GM12872 (cell line): ENCODE results near the gene NRG2.

Experiments
- CTCF ChIP-seq: IDR thresholded peaks from 3 replicates; pipeline ENCODE4 v1.5.1; 2011; ENCODE audit warnings: low read depth, mild to moderate bottlenecking, low read length, moderate library complexity; ENCODE audit not compliant: insufficient read depth

Gene NRG2

GRCh38 chr5:139817362-139817761 lies 225.7 kb downstream of the NRG2 start:
- no peak for TF ChIP-seq CTCF

DNA sequence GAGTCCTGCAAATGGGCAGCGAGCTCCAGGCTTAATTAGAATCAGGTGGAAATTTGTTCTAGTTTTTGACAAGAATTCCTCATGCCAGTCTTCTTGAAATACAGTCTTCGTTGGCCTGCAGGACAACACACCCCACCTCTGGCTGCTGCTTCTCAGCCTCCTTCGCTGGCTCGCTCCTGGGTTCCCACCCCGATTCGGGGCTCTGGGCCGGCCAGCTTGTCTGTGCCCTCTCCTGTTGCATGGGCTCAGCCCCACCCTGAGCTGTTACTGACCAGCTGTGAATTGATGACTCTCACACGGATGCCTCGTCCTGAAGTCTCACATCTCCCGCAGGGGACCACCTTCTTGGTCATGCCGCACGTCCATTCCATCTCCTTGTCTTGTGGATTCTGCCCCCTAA lies 226.5 kb downstream of the NRG2 start:
- no peak for TF ChIP-seq CTCF

- no peak for TF ChIP-seq CTCF
Observed at GRCh38 chr5:139814704-139815280, 228.3 kb downstream of the NRG2 start.

GRCh38 chr5:139814191-139814601 lies 228.9 kb downstream of the NRG2 start:
- no peak for TF ChIP-seq CTCF

DNA sequence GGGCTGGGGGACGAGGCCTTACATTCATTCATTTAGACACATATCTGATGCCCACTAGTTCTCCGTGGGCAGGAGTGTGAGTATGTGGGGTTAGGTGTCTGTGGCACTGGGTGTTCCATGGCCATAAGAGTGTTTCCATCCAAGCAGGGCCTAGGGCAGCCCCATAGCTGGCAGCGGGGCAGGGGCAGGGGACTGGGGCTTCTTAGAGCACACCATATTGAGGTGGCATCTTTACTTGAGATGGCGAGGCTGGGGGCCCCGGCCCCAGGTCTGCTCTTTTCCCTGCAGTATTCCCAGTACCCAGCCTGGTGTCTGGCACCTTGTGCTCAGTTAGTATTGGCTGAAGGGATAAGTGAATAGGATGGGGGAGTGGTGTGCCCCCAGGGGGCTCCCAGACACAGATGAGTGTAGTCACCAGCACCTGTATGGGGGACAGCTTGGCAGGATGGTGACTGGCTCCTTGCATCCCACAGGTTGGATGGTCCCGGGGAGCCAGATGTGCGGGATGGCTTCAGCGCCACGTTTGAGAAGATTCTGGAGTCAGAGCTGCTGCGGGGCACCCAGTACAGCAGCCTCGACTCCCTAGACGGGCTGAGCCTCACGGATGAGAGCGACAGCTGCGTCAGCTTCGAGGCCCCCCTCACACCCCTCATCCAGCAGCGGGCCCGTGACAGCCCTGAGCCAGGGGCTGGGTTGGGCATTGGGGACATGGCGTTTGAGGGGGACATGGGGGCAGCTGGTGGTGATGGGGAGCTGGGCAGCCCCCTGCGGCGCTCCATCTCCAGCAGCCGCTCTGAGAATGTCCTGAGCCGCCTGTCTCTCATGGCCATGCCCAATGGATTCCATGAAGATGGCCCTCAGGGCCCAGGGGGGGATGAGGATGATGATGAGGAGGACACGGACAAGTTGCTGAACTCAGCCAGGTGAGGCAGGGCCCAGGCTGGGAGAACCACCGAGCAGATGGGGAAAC lies 230.0 kb downstream of the NRG2 start:
- no peak for TF ChIP-seq CTCF

- TF ChIP-seq CTCF: no peak
Observed at GRCh38 chr5:139812323-139812722, 230.8 kb downstream of the NRG2 start.

DNA sequence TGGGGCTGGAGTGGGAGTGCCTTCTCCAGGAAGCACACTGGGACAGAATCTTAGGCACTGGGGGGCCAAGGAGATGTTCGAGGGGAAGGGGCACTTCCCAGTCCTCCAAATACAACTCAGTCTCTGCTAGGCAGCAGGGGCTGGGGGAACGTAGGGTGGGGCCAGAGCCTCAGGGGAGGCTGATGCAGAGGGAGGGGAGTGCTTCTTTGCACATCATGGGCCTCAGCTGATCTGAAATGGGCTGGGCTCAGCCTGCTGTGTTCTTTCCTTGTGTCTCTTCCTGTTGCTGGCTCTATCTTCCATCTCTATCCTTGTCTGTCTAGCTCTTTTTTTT lies 231.9 kb downstream of the NRG2 start:
- no peak for TF ChIP-seq CTCF
